ENCODE data around the gene SEMA6D.

SEMA6D gene

GRCh38 chr15:47757331-47757730 lies 40.0 kb downstream of the SEMA6D start:
- no peak for TF ChIP-seq CTCF (IDR thresholded peaks at IDR 0.05; ENCODE audit: insufficient read depth, low read length, missing control alignments)
- ChIA-PET CTCF (no interaction called here), POLR2A (interaction anchor here (0.6 kb wide), 1 partner anchor 1398 kb away, joined by 3 read pairs; the partner anchor contains the start of gene COPS2)

GRCh38 chr15:47762621-47763020 lies 45.3 kb downstream of the SEMA6D start:
- POLR2A ChIA-PET: no interaction called here
- CTCF ChIA-PET: no interaction called here

More at GRCh38 chr15:47757331-47757730, 40.0 kb downstream of the SEMA6D start:
- DNase-seq (ENCODE audit: low read depth, low spot score): no peak
- no peak overlapping the region for H3K4me3 ChIP-seq (ENCODE audit: low read depth, low read length)

GRCh38 chr15:47764666-47765065 lies 47.4 kb downstream of the SEMA6D start:
- H3K4me3 ChIP-seq (ENCODE audit: low read depth, low read length): no peak overlapping the region
- DNase-seq (ENCODE audit: low read depth, low spot score): no peak
- no peak for TF ChIP-seq CTCF (IDR thresholded peaks at IDR 0.05; ENCODE audit: insufficient read depth, low read length, missing control alignments)
- POLR2A ChIA-PET: no interaction called here
- CTCF ChIA-PET: no interaction called here

More at GRCh38 chr15:47762621-47763020, 45.3 kb downstream of the SEMA6D start:
- H3K4me3 ChIP-seq (ENCODE audit: low read depth, low read length): no peak overlapping the region
- no peak for DNase-seq (ENCODE audit: low read depth, low spot score)
- TF ChIP-seq CTCF (IDR thresholded peaks at IDR 0.05; ENCODE audit: insufficient read depth, low read length, missing control alignments): no peak

- no peak for TF ChIP-seq CTCF (IDR thresholded peaks at IDR 0.05; ENCODE audit: insufficient read depth, low read length, missing control alignments)
- DNase-seq (ENCODE audit: low read depth, low spot score): no peak
- CTCF ChIA-PET: no interaction called here
- H3K4me3 ChIP-seq (ENCODE audit: low read depth, low read length): no peak overlapping the region
- POLR2A ChIA-PET: no interaction called here
These were observed 49.1 kb downstream of the SEMA6D start for GRCh38 chr15:47766406-47766805.

GRCh38 chr15:47767035-47767434 lies 49.7 kb downstream of the SEMA6D start:
- H3K4me3 ChIP-seq (ENCODE audit: low read depth, low read length): no peak overlapping the region
- CTCF ChIA-PET: no interaction called here
- POLR2A ChIA-PET: no interaction called here
- no peak for TF ChIP-seq CTCF (IDR thresholded peaks at IDR 0.05; ENCODE audit: insufficient read depth, low read length, missing control alignments)
- DNase-seq (ENCODE audit: low read depth, low spot score): no peak

GRCh38 chr15:47768735-47769134 lies 51.4 kb downstream of the SEMA6D start:
- POLR2A ChIA-PET: no interaction called here
- CTCF ChIA-PET: no interaction called here
- no peak for DNase-seq (ENCODE audit: low read depth, low spot score)
- TF ChIP-seq CTCF (IDR thresholded peaks at IDR 0.05; ENCODE audit: insufficient read depth, low read length, missing control alignments): no peak
- no peak overlapping the region for H3K4me3 ChIP-seq (ENCODE audit: low read depth, low read length)

All from AG04449 (cell line).